Measurements from ENCODE around the gene RFPL1.
"Not testable (repeated sequence)": the region's sequence is repeated elsewhere in the genome, so short reads cannot be mapped to it uniquely, and the experiment has no call there.

Gene RFPL1

DNA sequence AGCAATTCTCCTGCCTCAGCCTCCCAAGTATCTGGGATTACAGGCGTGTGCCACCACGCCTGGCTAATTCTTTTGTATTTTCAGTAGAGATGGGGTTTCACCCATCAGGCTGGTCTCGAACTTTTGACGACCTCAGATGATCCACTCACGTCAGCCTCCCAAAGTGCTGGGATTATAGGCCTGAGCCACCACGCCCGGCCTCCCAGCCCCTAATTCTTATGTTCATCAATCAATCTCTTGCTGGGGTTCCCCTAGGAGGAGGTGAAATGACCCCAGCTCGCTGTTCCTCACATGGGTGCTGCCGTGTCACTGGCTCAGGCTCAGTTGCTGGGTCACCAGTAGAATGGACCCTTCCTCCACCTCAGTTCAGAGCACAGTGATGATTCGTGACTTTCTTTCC, at the start of gene RFPL1:
Gene RFPL1, plus strand, starts transcription at position 301 of the 400 bp plus-strand sequence.
- not testable (repeated sequence) for DNase-seq

DNA sequence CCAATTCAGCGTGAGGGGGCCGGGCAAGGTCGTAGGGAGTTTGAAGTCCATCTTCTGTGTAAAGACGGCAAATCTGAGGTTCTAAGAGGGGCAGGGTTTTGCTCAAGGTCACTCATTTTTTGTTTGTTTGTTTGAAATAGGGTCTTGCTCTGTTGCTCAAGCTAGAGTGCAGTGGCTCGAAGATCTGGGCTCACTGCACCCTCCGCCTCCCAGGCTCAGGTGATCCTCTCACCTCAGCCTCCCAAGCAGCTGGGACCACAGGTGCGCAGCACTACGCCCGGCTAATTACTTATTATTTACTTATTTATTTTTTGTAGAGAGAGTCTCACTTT, 49.7 kb upstream of the RFPL1 start:
- DNase-seq: no peak

DNA sequence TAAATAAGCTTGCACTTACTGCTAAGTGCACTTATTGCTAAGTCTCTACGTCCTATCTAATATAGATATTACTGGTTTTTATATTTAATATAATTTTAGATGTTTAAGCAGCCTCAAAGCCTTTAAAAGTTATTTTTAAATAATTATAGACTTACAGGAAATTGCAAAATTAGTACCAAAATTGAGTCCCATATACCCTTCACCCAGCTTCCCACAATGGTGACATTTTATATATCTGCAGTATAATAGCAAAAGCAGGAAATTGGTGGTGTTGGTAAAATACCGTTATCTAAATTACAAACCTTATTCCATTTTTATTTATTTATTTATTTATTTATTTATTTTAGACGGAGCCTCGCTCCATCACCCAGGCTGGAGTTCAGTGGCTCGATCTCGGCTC, 48.1 kb upstream of the RFPL1 start:
- no peak for DNase-seq

DNA sequence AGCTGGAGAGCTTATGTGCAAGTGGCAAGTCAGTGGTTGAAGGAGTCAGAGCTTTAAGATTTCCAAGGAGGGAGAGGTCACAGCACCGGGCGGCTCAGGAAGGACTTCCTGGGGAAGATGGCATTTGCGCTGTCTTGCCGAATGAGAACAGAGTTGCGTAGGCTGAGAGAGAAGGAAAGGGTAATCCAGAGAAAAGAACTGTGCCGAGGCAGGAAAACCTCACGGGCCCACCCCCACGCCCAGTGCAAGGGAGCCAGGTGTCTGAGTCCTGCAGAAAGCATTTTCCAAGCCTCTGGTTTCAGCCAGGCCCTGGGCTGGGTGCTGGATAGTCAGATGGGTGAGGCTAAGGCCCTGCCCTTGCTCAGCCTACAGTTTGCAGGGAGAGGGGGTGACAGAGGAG, 46.8 kb upstream of the RFPL1 start:
- no peak for DNase-seq

DNA sequence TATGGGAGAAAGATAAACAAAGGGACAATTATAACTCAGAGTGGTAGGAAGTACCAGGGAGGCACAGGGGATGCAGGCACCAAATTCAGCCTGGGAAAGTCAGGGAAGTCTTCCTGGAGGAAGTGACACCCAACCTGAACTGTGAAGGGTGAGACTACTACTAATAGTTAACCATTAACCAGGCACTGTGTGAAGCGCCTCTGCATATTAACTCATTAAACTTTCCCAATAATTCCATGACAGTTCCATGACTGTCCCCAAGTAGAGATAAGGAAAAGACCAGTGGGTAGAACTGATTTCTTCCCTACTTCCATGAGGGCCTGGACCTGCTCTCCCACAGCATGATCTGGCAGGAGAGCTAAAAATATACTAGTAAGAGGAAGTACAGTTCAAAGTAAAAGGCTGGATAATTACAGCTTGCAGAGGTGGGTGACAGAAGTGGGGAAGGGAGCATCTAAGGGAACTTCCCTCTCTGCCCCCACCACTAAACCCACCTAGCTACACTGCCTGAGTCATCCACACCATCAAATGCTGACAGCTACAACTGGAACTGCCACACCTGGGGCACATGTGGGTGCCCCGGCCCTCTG, 45.3 kb upstream of the RFPL1 start:
- DNase-seq: no peak

DNA sequence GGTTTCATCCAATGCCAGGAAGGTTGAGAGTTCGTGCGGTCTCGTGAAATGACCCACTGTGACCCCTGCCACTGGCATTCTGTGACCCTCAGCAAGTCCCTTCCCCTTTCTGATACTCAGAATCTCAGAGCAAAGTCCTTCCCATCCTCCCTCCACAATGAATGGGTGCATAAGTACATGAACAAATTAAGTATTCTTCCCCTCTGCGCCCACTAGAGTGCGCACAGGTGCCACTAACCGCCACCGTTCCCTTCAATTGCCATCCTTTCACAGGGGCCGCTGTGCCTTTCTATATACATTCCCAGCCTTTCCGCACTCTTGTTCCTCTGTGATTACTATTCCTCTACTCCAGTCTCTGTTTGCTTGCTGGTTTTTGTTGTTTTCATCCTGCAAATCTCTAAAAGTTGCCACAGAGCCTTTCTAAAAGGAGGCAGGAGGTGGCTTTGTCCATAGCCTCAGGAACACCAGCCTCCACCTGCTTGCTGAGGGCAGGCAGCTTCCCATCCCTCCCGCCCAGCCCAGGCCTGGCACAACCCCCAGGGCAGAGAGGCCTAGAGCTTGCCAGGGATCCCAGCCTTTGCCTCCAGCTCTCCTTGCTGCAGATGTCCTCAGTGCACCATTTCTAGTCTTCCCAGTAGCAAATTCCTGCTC, 43.3 kb upstream of the RFPL1 start:
- DNase-seq: peak; percentile 50

DNA sequence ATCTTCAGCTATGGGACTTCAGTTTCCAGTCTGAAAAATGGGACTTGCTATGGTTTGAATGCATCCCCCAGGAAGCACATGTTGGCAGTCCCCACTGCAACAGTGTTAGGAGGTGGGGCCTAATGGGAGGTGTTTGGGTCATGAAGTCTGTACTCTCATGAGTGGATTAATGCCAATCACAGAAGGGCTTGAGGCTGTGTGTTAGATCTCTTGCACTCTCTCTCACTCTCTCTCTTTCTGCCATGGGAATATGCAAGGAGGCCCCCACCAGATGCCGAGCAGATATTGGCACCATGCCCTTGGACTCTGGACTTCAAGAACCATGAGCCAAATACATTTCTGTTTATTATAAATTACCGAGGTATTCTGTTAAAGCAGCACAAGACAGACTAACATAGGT, 42.3 kb upstream of the RFPL1 start:
- DNase-seq: no peak

DNA sequence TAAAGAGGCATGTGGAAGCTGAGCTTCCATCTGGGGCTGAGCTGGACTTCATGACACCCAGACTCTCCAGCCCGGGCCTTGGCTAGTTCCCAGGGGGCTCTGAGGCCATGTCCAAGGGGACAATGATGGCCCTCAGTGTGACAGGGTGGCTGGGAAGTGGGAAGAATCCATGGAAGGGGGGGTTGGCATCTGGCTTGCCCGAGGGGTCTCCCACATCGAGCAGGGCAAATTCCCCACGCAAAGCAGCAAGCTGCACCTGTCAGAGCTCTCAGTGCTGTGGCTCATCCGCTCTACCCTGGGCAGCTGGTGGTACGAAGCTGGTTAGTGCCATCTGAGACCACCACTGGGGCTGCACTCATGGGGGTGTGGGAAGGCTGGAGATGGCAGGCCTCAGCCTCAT, 40.6 kb upstream of the RFPL1 start:
- DNase-seq: no peak

DNA sequence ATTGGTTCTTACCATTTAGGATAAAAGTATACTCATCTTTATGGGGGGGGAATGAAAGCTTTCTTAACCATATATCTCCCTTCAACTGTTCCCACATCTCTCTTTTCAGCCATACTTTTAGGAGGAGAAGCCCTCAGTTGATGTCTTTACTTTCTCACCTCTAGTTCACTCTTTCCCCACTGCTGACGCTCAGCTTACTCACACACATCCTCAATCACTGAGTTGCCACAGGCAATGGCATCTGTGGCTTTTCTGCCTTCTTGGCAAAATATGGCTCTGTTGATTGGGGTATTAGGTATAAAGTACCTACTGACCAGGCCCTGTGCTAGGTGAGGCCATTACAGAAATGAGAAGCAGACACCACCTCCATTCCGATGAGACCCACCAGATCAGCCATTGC, 37.8 kb upstream of the RFPL1 start:
- no peak for DNase-seq

DNA sequence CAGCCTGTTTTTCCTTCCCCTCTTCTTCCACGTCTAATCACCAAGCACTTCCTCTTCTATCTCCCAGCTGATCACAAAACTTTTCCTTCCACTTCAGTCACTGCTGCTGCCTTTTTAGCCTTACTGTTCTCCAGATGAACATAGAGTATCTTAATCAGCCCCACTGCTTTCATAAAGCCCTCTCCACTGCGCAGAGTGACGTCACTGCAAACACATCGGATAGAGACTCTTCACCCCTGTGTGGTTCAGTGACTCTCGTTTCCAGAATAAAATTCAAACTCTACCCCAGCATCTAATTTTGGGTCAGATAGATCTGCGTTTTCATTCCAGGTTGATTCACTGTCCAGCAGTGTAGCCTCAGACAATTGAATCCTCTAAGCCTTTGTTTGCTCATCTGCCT, 36.8 kb upstream of the RFPL1 start:
- DNase-seq: not testable (repeated sequence)

DNA sequence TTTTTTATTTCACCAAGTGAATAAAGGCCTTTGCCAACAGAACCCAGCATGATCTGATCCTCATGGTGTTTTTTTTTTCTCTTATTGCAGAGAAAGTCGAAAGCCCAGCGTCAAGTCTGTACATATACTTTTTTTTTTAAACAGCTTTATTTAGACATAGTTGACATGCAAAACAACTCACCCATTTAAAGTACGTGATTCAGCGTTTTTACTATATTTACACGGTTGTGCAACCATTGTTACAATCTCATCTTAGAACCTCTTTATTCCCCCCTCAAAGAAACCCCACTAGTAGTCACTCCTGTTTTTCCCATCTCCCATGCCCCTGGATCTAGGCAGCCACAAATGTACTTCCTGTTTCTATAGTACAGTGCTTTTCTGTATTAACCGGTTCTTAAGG, 29.4 kb upstream of the RFPL1 start:
- no peak for DNase-seq

DNA sequence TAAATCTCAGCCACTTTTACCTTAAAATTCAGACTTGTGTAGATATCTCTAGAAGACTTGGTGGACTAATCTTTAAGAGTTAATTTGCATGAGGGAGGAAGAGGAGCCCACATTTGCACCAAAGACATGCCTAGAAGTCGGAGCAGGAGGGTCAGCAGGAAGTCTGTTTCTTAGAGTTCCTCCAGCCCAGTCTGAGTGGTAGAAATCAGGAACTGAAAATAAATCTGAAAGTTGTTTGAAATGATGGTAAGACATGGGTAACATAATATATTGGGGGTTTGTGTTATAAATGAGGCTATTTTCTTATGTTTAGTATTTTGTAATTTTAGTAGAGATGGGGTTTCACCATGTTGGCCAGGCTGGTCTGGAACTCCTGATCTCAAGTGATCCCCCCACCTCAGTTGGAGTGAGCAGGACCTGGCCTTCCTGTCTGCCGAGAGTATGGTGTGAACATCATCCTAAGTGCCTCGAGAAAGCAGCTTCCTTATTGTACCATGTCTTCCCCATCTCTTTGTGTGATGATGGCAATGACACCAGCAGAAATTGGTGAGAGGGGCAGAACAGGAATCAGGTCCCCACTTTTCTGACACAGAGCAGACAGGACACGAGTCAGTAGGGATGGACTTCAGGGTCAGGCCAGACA, 26.7 kb upstream of the RFPL1 start:
- not testable (repeated sequence) for DNase-seq

DNA sequence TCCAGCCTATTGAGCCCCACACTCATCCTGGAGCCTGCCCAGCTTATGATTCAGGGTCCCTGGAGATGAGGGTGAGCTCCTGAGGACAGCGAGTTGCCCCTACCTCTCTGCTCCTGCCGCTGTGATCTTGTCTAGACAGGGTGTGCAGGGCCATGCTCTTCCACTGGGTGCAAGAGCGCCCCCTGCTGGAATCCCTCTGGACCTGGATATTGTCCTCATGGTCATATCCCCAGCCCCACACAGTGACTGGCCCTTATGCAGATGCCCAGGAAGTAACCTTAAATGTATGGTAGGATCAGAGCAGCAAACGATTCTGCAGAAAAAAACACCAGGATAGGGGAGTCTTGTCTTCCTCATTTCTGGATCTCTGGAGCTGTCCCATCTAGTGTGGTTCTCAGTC, 25.6 kb upstream of the RFPL1 start:
- not testable (repeated sequence) for DNase-seq

DNA sequence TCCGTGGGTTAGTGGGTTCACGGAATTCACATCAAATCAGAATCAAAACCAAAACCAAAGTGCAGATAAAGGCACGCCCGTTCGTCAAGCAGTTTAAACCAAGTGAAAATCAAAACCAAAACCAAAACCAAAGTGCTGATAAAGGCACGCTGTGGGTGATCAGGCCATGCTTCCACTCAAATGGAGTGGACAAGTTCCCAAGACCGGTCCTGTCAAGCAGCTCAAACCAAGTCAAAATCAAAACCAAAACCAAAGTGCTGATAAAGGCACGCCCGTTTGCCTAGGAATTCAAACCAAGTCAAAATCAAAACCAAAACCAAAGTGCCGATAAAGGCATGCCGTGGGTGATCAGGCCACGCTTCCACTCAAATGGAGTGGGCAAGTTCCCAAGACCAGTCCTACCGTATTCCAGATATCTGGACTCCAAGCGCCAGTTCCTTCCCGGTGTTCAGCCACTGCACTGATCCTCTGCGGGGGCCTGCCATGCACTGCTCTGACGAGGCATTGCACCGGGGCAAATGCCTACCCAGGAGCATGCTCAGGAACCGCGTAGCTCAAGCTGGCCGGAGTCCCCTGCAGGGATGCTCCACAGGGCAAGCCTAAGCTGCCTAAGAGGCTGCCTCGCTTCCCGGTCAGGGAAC, 23.3 kb upstream of the RFPL1 start:
- DNase-seq: not testable (repeated sequence)

DNA sequence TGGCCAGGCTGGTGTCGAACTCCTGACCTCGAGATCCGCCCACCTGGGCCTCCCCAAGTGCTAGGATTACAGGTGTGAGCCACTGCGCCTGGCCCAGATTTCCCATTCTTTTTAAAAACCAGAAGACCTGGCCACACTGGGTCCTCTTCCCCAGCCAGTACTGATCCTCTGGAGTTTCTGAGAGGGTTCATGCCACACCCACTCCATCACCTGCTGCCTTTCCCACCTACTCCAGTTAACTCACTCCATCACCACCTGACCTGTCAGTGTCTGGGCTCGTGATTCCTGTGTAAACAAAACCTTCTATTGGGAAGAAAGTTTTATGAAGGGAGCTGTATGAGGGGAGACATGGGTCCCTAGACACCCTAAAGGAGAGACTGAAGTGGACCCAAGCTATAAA, 19.7 kb upstream of the RFPL1 start:
- not testable (repeated sequence) for DNase-seq

DNA sequence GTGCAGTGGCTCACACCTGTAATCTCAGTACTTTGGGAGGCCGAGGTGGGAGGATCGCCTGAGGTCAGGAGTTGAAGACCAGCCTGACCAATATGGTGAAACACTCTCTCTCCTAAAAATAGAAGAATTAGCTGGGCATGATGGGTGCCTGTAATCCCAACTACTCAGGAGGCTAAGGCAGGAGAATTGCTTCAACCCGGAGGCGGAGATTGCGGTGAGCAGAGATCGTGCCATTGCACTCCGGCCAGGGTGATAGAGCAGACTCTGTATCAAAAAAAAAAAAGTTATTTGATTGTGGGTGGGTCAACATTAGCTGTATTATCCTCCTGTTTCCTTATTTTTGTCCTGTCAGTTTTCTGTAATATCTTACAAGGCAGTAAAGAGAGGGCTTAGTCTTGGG, 11.9 kb upstream of the RFPL1 start:
- no peak for DNase-seq

DNA sequence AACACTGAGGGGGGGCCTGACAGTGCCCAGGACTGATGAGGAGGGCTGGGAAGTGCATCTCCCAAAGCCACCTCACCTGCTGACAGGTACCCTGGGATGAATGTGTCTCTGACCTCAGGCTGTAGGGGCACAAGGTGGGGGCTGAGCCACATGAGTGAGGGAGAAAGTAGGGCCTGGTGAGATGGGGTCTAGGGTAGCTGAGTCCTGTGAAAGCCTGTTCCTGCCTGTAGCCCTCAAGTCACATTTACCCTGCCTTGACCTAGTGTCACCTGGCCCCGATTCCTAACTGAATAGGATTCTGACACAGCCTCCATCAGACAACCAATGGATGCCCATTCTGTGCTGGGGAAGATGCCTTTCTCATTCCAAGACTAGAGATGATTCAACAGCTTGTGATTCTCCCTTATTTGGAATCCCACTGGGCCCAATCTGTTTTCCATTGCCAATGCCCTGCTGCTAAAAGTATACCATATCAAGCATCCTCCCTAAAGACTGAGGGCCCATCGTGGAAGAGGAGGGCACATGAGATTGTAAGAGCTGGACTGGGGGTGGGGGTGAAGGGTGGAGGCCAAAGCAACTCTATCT, 11.1 kb upstream of the RFPL1 start:
- DNase-seq: no peak

DNA sequence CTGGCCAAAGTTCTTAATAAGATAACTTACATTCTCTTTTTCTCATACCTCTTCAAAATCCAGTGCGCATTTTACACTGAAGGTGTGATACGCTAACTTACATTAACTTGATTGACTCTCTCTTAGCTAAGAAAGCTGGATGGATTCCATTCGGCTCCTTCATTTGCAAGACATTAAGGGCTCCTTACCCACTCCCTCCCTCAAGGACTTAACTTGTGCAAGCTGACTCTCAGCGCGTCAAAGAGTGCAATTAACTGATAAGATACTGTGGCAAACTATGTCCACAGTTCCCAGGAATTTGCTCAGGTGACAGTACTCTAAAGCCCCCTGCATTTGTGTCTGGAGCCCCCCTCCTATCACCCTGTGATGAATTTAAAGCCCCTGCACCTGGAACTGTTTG, 6.4 kb upstream of the RFPL1 start:
- DNase-seq: no peak

DNA sequence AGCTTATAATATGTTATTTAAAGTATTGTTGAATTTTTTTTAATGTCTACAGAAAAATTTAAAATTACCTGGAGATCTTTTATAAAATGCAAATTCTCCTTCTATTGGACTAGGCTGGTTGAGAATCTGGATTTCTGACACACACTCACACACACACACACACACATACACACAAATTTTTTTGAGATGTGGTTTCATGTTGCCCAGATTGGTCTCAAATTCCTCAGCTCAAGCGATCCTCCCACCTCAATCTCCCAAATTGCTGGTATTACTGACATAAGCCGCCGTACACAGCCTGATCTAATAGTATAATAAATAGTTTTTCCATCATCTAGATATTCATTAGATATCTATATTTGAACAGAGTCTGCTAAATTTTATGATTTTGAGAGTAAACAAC, 4.5 kb upstream of the RFPL1 start:
- DNase-seq: no peak

DNA sequence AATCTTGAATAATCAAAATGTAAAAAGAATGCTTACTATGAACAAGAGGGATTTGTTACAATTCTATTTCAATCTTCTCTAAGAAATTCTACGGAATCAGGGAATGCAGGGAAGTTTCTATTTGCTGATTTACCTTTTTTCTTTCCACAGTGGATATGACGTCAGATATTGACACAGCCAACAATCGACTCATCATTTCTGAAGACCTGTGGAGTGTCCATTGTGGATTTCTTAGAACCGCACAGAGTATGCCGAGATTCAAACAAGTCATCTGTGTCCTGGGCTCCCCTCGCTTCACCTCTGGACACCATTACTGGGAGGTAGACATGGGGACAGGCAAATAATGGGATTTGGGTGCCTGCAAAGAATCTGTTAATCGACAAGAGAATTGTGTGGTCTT, 4.1 kb upstream of the RFPL1 start:
- no peak for DNase-seq

DNA sequence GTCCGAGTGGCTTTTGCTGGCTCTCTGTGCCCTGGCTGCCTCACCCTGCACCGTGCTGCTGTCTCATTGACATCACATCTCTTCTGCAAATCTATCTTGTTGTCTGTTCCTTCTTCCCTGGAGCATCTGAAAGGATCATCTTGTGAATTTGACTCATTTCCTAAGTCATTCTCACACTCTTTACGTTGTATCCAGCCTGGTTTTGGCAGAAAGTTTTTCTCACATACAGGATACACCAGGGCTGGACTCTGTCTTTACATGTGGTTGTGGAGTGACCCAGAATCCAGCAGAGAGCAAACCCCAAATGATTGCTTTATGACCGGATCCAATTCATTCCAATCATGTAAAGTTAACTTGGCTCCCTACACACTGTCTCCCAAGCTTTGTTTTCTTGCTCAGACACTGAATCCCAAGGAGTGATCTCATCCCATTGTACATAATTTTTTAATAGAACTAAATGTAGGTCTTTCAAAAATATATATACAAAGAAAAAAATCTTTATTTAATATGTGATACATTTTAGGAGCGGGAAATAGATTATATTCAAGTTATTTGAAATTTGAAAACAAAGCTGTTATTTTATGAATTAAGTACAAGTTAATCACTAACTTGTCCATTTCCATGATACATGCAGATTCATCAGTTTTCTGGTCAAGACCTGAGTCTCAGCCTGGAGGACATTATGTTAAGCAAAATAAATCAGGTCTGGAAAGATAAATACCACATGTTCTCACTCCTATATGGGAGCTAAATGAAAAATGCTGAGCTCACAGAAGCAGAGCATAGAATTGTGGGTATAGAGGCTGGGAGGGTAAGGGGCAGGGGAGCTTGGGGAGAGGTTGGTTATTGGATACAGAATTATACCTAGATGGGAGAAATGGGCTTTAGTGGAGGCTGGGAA, 2.9 kb upstream of the RFPL1 start:
- DNase-seq: no peak

DNA sequence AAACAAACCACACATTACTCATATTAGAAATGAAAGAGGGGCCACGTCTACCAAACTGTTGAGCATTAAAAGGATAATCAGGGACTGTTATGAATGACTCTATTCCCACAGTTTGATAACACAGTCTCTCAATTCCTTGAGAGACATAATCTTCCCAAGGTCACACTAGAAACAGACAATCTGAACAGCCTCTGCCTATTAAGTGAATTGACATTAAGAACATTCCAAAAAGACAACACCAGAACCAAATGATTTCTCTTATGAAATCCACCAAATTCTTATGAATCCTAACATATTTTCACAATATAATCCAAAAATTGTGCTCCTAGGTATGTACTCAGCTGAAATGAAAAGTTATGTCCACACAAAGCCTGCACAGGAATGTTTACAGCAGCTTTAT, 4.6 kb downstream of the RFPL1 start:
- no peak for DNase-seq

DNA sequence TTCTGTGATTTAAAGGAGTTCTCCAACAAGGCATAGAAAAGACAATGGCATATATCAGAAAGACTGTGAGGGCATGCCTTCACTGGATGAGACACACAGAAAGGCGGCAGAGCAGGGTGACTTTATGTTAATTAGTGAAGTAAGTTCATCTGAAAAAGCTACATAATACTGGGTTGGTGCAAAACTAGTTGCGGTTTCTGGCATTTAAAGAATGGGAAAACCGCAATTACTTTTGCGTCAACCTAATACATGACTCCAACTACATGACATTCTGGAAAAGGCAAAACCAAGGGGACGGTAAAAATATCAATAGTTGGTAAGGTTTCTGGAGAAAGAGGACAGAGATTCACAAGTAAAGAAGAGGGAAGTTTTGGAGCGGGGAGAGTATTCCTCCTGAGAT, 5.1 kb downstream of the RFPL1 start:
- DNase-seq: no peak
